NCI-H2196 treated with DMSO at 0.1 percent for 48 hours (cell line): Measurements from ENCODE around the gene CREBBP.

Experiments
- DNase-seq: peaks from one replicate; lab custom pipeline; 2025; ENCODE audit not compliant: unreplicated experiment; lab: John Stamatoyannopoulos, UW

The CREBBP gene

GRCh38 chr16:3798838-3799237 is 81.7 kb downstream of the CREBBP start:
- no peak for DNase-seq

- no peak for DNase-seq
Observed at GRCh38 chr16:3797904-3798811, 82.4 kb downstream of the CREBBP start.

- DNase-seq = no peak
Observed at GRCh38 chr16:3797473-3797872, 83.0 kb downstream of the CREBBP start.

- DNase-seq = peak; percentile 16
Observed at GRCh38 chr16:3793161-3793576, 87.3 kb downstream of the CREBBP start.

- DNase-seq = no peak
Observed at GRCh38 chr16:3792472-3793012, 88.0 kb downstream of the CREBBP start.

GRCh38 chr16:3791701-3792100 is 88.8 kb downstream of the CREBBP start:
- DNase-seq = no peak

GRCh38 chr16:3789375-3790099 is 91.0 kb downstream of the CREBBP start:
- DNase-seq = no peak

GRCh38 chr16:3788711-3789374 is 91.7 kb downstream of the CREBBP start:
- DNase-seq = no peak

- no peak for DNase-seq
Observed at GRCh38 chr16:3787924-3788661, 92.4 kb downstream of the CREBBP start.

GRCh38 chr16:3785413-3785812 is 95.1 kb downstream of the CREBBP start:
- no peak for DNase-seq

GRCh38 chr16:3783516-3783915 is 97.0 kb downstream of the CREBBP start:
- no peak for DNase-seq

GRCh38 chr16:3782566-3782965 is 97.9 kb downstream of the CREBBP start:
- no peak for DNase-seq

- no peak for DNase-seq
Observed at GRCh38 chr16:3781421-3781820, 99.1 kb downstream of the CREBBP start.

GRCh38 chr16:3780570-3780969 is 99.9 kb downstream of the CREBBP start:
- DNase-seq = peak; percentile 22

- peak; percentile 34 for DNase-seq
Observed at GRCh38 chr16:3776316-3776715, 104.2 kb downstream of the CREBBP start.

- DNase-seq = no peak
Observed at GRCh38 chr16:3774819-3775218, 105.7 kb downstream of the CREBBP start.

GRCh38 chr16:3774156-3774767 is 106.3 kb downstream of the CREBBP start:
- DNase-seq = peak; percentile 8

GRCh38 chr16:3773663-3774062 is 106.8 kb downstream of the CREBBP start:
- DNase-seq = no peak

- no peak for DNase-seq
Observed at GRCh38 chr16:3771513-3771912, 109.0 kb downstream of the CREBBP start.

GRCh38 chr16:3770530-3770929 is 110.0 kb downstream of the CREBBP start:
- DNase-seq = no peak
